D341Med (cell line): ENCODE results near the gene POU5F1.
"Not testable (repeated sequence)": the region's sequence is repeated elsewhere in the genome, so short reads cannot be mapped to it uniquely, and the experiment has no call there.

ENCODE experiments used
- DNase-seq: peaks from one replicate; pipeline ENCODE4 v3.0.0; 2012; ENCODE audit warnings: low spot score

Gene POU5F1

DNA sequence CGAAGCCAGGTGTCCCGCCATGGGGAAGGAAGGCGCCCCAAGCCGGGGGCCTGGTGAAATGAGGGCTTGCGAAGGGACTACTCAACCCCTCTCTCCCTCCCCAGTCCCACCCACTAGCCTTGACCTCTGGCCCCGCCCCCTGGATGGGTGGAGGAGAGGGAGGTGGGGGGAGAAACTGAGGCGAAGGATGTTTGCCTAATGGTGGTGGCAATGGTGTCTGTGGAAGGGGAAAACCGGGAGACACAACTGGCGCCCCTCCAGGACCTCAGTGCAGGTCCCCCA, at the start of gene POU5F1:
Gene POU5F1, minus strand, starts transcription at position 83 of the 282 bp plus-strand sequence. Its CDS starts 62 bp downstream, at position 21.
- DNase-seq = no peak

DNA sequence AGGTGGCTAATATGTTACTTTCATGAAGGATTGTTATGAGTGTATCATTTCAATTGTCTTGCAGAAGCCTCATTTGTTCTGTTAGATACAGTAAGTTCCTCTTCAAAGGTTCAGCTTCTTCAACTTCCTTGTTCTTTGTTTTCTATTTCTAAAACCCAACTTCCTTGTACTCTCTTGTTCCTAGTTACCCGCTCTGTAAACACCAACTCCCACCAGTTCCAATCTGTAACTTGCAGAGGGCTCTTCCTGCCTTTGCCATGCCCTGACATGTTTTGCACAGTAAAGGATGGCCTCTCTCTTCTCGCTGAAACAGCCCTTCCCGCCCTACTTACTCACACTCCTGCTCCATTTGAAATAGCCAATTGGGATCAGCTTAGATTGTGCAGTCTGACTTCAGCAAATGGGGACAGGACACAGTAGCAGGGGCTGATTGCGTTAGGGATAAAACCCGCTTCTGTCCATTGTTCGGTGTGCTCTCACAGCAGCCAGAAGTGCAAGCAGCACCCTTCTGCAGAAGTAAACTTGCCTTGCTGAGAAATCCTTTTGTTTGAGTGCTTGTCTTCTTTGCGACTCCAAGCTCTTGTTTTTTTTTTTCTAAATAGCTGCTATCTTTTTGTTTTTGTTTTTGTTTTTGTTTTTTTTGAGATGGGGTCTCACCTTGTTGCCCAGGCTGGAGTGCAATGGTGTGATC, 45.9 kb upstream of the POU5F1 start:
- DNase-seq = no peak

DNA sequence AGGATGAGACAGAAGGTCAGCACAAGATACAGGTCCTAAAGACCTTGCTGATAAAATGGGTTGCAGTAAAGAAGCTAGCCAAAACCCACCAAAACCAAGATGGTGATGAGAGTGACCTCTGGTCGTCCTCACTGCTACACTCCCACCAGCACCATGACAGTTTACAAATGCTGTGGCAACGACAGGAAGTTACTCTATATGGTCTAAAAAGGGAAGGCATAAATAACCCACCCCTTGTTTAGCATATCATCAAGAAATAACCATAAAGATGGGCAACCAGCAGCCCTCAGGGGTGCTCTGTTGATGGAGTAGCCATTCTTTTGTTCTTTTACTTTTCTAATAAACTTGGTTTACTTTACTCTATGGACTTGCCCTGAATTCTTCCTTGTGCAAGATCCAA, 44.7 kb upstream of the POU5F1 start:
- not testable (repeated sequence) for DNase-seq

DNA sequence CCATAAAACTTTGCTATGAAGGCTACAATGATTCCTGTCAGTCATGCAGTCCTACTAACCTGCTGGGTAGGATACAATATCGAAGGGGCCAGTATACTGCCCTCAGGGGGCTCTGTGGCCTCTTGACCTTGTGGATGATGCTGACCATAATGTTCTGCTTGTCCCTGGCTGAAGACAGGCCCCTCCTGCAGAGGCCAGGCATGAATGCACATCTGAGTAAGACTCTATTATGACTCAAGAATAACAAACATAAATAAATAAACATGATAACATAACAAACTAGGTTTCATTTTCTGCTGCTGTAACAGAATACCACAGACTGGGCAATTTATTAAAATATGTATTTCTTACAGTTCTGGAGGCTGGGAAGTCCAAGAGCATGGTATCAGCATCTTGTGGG, 44.0 kb upstream of the POU5F1 start:
- DNase-seq = no peak

DNA sequence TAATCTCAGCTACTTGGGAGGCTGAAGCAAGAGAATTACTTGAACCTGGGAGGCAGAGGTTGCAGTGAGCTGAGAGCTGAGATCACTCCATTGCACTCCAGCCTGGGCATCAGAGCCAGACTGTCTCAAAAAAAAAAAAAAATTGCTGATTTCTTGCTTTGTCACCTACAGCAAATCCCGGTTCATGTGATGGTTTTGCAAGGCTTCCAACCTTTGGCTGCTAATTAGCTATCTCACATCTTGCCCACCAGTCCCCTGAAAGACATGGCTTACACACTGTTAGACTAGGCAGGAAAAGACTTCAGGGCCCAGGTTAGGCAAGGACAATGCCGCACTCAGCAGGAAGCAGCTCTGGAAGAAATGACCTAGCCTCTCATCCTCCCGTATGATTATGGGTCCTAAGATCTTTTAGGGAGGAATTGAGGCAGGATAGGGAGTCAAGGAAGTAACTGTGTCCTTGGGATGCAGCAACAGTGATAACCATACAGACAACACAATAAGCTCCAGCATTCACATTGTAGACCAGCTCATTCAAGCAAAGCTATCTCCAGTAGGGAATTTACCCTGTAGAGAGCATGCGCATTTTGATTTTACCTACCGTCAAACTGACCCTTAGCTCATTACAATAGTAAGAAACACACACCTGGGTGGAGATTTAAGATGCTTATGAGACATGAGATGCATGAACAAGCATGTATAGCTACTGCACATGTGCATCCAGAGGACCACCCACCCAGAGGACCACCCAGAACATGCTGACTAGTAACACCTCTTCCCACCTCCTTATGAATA, 40.5 kb upstream of the POU5F1 start:
- DNase-seq = no peak

DNA sequence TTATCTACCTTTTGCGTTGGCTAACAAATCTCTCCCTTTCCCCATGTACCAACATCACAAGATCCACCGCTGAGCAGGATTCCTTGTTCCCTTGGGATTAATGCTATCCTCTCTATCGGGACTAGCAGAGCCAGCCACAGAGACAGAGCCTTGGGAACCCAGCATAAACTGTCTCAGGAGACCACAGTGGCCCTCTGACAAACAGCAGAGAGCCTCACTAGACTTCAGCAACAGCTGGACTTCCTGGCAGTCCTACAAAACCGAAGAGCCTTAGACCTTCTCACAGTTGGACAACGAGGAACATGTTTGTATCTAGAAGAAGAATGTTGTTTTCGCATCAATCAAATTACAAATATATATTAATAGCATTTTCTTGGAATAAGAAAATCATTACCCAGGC, 39.6 kb upstream of the POU5F1 start:
- DNase-seq = no peak

DNA sequence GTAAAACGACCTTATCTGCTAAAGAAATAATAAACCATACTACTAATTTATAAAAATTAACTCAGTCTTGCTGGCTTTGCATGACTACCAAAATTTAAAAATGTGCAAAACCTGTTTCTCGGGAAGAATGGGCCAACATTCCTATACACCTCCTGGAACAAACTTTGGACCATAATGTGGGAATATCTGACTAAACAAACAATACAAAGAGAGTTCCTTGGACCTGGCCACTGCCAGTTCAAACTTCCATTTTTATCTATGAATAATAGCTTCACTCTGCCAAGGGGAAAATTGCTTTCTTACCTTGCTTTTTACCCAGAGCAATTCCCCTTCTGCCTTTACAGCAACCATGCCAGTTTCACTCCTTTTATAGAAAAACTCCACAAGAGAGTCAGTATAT, 38.7 kb upstream of the POU5F1 start:
- DNase-seq = no peak

DNA sequence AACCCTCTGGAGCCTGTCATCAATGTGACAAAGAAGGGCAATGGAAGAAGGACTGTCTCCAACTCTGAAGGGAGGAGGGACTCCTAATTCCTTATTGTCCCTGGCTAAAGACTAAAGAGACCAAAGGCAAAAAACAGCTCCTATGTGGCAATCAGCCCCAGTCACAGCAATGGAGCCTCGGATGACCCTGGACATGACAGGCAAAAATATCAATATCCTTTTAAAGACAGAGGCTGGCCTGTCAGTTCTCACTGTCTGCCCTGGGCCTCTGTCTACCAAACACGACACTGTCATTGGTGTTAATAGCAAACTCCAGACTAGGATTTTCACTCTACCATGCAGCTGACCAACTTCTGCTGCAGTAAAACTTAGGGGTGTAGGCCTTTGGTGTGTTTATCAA, 38.0 kb upstream of the POU5F1 start:
- DNase-seq = no peak

DNA sequence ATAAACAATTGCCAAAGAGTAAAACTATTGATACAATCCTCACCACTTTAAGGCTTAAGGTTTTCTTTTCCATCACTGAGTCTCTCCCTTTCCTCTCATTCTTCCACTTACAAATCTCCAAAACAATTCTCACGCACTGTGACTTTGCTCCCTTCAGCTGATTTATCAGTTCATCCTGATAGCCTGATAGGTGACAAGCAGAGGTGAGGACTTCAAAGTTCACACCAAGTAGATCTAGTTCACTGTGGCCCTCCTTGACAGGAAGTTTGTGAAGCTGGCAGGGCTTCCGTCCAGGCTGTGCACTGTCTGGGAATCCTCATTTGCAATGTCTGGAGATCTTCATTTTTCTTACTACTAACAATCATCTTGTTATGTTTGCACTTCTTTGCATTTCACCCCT, 35.2 kb upstream of the POU5F1 start:
- no peak for DNase-seq

DNA sequence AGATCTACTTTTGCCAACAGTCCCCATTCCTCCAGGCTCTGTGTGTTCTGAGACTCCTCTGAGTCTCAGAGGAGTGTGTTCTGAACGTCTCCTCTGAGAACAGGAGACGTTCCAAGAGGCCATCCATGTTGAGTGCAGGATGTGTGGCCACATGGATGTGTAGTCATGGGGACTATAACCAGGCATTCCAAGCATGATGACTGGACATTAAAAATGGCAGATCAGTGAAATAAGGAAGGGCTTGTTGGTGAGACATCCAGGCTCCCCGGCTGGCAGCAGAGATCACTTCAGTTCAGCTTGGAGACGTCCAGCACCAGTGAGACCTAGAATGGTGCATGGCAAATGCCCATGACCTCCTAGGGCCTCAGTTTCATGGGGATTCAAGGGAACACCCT, 34.3 kb upstream of the POU5F1 start:
- DNase-seq = no peak

DNA sequence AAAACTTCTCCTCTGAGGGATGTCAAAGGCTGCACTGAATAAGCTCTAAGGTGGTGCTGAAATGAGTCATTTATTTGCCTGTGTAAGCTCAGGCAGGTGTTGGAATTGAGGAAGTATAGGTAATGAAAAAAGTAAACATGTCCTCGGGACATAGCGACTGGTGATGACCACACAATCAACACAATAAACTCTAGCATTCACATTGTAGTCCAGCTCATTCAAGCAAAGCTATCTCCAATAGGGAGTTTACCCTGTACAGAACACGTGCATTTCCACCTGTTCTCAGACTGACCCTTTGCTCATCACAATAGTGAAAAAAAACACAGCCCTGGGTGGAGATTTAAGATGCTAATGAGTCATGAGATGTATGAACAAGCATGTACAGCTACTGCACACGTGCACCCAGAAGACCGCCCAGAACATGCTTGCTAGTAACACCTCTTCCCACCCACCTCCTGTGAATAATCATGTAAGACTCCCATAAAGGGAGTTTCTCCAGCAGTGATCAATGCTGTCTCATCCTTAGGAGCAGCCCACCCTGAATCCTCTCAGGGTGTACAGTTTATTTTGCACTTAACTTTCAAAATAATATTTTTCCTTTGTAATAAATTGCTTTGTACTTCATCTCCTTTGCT, 33.0 kb upstream of the POU5F1 start:
- no peak for DNase-seq

DNA sequence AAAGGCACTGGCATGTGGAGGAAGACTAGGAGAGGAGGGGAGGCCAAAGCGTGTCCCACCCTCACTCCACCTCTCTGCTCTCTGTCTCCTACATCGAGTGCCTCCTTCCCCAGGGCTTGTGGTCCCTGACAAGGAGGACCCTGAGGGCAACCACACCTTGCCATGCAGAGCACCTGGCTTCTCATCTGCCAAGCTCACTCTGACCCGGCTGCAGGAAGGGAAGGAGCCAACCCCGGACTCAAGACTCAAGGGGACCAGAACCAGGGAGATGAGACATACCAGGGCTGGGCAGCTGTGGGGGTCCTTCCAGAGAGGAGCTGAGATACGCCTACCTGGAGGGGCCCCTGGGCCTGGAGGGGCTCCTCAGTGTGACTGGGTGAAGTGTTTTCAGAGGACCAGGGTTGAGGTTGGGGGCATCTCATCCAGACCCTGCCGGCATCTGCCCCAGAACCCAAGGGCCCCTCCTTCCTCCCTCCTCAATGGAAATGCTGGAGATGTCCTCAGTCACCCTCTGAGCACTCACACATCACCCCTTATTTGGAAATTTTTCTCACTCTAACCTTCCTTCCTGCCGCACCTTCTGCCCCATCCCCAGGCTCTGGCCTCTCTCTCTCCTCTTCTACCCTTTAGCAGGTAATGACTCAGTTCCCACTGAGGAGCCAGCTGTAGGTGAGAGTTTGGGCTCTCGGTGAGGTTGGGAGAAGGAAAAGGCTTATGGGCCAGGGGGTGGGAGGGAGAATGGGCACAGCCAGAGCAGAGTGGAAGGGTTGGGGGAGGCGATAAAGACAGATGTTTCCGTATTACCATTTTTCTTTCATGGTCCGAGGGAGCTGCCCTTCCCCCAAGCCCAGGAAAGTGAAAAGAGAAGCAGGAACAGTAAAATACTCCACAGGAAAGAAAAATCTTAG, 32.0 kb upstream of the POU5F1 start:
- DNase-seq = no peak

DNA sequence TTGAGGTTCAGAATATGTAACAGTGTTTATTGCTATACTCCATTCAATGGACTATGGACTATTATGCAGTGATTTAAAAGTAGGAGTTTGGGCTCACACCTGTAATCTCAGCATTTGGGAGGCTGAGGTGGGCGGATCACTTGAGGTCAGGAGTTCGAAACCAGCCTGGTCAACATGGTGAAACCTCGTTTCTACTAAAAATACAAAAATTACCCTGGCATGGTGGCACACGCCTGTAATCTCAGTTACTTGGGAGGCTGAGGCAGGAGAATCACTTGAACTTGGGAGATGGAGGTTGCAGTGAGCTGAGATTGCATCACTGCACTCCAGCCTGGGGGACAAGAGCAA, 28.6 kb upstream of the POU5F1 start:
- not testable (repeated sequence) for DNase-seq

DNA sequence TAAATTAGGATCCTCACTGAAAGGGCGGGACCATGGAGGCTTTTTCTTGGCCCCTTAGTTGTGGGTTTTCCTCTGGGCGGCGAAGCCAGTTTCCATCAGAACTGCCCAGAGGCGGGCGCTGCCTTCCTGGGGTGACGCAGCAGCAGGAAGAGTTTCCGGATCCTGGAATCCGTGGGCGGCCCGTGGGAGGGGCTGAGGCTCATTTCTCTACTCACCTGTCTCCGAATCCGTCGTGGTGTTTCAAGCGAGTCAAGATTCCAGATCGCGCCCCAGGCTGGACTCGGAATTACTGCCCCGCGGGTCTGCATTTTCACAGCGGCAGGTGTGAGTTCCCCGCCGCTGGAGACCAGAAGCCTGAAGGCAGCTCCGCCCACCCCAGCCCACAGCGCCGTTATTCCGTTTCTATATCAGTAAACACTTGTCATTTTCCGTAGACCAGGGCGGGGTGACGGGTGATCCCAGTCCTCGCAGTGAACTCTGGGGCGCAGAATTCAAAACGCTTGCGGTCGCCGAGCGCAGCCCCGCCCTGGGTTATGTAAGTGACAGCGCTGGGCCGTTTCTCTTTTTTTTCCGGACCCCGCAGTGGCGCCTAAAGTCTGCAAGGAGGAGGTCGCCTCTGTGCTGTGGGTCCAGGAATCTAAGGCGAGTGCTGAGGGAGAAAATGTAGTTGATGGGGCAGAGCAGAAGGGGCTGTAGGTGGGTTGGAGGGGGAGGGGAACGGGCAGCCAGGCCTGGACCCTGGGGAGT, 27.2 kb upstream of the POU5F1 start:
- DNase-seq = peak; percentile 73

DNA sequence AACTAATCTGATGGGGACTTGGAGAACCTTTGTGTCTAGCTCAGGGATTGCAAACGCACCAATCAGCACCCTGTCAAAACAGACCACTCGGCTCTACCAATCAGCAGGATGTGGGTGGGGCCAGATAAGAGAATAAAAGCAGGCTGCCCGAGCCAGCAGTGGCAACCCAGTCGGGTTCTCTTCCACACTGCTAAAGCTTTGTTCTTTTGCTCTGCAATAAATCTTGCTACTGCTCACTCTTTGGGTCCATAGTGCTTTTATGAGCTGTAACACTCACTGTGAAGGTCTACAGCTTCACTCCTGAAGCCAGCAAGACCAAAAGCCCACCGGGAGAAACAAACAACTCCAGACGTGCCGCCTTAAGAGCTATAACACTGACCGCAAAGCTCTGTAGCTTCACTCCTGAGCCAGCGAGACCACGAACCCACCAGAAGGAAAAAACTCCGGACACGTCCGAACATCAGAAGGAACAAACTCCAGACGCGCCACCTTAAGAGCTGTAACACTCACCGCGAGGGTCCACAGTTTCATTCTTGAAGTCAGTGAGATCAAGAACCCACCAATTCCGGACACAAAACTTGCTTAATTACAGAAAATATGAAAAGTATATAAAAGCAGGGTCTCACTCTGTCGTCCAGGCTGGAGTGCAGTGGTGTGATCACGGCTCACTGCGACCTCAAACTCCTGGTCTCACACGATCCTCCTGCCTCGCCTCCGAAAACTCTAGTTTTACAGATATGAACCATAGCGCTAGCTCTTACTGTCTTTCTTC, 26.0 kb upstream of the POU5F1 start:
- not testable (repeated sequence) for DNase-seq

DNA sequence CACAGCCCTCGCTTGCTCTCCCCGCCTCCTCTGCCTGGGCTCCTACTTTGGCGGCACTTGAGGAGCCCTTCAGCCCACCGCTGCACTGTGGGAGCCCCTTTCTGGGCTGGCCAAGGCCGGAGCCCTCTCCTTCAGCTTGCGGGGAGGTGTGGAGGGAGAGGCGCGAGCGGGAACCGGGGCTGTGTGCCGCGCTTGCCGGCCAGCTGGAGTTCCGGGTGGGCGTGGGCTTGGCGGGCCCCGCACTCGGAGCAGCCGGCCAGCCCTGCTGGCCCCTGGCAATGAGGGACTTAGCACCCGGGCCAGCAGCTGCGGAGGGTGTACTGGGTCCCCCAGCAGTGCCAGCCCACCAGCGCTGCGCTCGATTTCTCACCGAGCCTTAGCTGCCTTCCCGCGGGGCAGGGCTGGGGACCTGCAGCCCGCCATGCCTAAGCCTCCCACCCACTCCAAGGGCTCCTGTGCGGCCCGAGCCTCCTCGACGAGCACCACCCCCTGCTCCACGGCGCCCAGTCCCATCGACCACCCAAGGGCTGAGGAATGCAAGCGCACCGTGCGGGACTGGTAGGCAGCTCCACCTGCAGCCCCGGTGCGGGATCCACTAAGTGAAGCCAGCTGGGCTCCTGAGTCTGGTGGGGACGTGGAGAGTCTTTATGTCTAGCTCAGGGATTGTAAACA, 25.0 kb upstream of the POU5F1 start:
- DNase-seq = not testable (repeated sequence)

DNA sequence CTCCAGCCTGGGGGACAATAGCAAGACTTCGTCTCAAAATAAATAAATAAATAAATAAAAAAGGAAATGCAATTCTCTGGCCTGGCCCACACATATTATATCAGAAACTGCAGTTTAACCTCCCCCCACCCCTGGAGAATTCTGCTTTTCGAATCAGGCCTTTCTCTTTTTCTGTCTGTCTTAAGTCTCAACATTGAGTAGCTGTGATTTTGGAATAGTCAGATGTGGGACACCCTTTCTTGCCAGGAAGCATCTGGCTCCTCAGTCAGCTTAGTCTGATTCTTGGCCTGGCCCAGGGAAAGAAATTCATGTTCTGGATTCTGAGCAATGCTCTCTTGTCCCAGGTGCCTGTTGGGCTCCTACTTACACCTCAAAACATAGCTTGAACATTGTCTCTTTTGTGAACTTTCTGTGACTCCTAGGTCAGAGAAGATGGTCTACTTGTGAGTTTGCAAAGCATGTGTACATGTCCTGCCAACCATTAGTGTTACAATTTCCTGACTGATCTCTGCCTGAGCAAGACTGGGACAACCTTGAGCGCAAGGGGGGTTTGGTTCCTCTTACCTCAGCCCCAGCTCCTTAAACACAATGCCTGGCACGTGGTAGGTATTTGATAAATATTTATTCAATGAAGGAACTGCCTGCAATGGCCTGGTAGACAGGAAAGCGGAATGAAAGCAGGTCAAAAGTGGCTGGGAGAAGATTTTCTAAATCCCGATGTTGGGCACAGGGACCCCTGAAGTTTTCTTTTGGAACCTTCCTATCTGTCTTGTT, 23.8 kb upstream of the POU5F1 start:
- no peak for DNase-seq

DNA sequence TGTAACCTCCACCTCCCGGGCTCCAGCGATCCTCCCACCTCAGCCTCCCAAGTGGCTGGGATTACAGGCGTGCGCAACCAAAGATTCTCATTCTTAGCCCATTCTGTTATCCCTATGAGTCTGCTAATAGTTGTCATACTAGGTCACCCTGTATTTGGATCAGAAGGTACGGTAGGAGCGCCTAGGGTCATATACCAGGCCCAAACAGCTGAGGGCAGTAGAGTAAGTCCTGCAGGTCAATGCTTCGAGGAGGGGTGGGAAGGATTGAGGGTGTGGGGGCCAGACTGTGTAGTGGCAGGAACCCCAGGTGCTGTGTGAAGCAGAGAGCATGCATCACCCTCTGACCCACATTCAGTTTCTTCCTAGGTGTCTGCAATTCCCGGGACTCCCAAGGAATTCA, 22.7 kb upstream of the POU5F1 start:
- no peak for DNase-seq

DNA sequence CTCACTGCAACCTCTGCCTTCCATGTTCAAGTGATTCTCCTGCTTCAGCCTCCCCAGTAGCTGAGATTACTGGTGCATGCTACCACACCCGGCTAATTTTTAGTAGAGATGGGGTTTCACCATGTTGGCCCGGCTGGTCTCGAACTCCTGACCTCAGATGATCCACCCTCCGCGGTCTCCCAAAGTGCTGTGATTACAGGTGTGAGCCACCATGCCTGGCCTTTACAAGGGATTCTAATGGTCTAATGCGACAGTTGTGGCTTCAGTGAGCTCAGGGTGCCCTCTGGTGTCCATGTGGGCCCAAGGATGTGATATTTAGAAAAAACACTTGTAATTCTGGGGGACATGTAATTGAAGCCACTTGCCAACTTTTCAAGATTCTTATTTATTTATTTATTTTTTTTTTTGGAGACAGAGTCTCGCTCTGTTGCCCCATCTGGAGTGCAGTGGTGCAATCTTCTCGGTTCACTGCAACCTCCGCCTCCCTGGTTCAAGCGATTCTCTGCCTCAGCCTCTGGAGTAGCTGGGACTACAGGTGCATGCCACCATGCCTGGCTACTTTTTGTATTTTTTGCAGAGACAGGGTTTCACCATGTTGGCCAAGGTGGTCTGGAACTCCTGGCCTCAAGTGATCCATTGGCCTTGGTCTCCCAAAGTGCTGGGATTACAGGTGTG, 22.1 kb upstream of the POU5F1 start:
- peak; percentile 70 for DNase-seq
